ENCODE measurements around the gene SCIN. TPM values are rescaled to one million over a fixed set of nuclear protein-coding genes. Genes with fewer than 3 reads are reported as not detected.

The SCIN gene
- total RNA-seq, 1 experiment from 2014 or later = 0.22 TPM

- TF ChIP-seq RAD21 (IDR thresholded peaks at IDR 0.05; ENCODE audit: low read depth) = no peak
- TF ChIP-seq YY1 (IDR thresholded peaks at IDR 0.05; ENCODE audit: extremely low read depth, insufficient replicate concordance, low read depth, low read length) = peak; percentile 19
- TF ChIP-seq ATF3 (IDR thresholded peaks at IDR 0.05) = no peak
- TF ChIP-seq JUND (IDR thresholded peaks at IDR 0.05) = peak; percentile 88
- peak; percentile 58 for TF ChIP-seq SIN3A (IDR thresholded peaks at IDR 0.05; ENCODE audit: low read depth)
- TF ChIP-seq TCF7L2 (IDR thresholded peaks at IDR 0.05; ENCODE audit: borderline replicate concordance, extremely low read depth, insufficient read depth, insufficient read length) = peak; percentile 48
- peak; percentile 74; the same call in 1 of the 2 replicates for TF ChIP-seq CBX3 (IDR thresholded peaks at IDR 0.05; ENCODE audit: low read depth)
- peak; percentile 76 for TF ChIP-seq SP1 (IDR thresholded peaks at IDR 0.05; ENCODE audit: low read depth)
- TF ChIP-seq ZBTB33 (IDR thresholded peaks at IDR 0.05; ENCODE audit: extremely low read depth, insufficient replicate concordance, low read length) = no peak
- peak; percentile 74 for TF ChIP-seq SRF (IDR thresholded peaks at IDR 0.05; ENCODE audit: low read depth)
- TF ChIP-seq EGR1 (IDR thresholded peaks at IDR 0.05; ENCODE audit: low read depth) = 0 out of 2 replicates have a peak, but pooled peaks have one; percentile 16
- peak; percentile 91 for TF ChIP-seq FOSL1 (IDR thresholded peaks at IDR 0.05; ENCODE audit: low read depth)
- TF ChIP-seq EZH2phosphoT487 (IDR thresholded peaks at IDR 0.05; ENCODE audit: borderline replicate concordance) = no peak
- TF ChIP-seq ZNF274 (IDR thresholded peaks at IDR 0.05; ENCODE audit: low read depth, low read length) = no peak
- TF ChIP-seq CEBPB (IDR thresholded peaks at IDR 0.05; ENCODE audit: low read depth) = no peak
- no peak for TF ChIP-seq POLR2AphosphoS5 (IDR thresholded peaks at IDR 0.05; ENCODE audit: low read depth, low read length)
- TF ChIP-seq MAX (IDR thresholded peaks at IDR 0.05) = peak; percentile 68
- BruUV-seq (replicated peaks) = no TSS peak
- no peaks in the 10 kb centered on the region for H3K9me3 ChIP-seq (ENCODE audit: control insufficient read depth in 1 of 2, insufficient read depth in 1 of 2, low read depth in 1 of 2, low read length in 2 of 2)
- H3K4me1 ChIP-seq (ENCODE audit: control insufficient read depth in 1 of 2, insufficient read depth in 2 of 2, low read length in 2 of 2) = peaks cover 10 to 37% of the 10 kb centered on the region in 2 experiments
- peak; percentile 80 for DNase-seq (ENCODE audit: low read depth, low spot score)
- no peak overlapping the region for H3K4me3 ChIP-seq (replicated peaks in 1 of 2; ENCODE audit: low read depth in 1 of 2, low read length in 2 of 2)
- POLR2A ChIA-PET = interaction anchor here (1.2 kb wide), 1 partner anchor 39 kb away, joined by 3 read pairs; the partner anchor contains the start of gene ARL4A
- ATAC-seq = peak; percentile 90
- peak overlapping the region; percentile 55 for H3K4me2 ChIP-seq (ENCODE audit: low read length)
- CTCF ChIA-PET = interaction anchor here (0.8 to 1.2 kb wide), 2 partner anchors 9 to 39 kb away, joined by 5 read pairs; partner anchors contain the start of gene ARL4A
- no peaks in the 10 kb centered on the region for H3K79me2 ChIP-seq (ENCODE audit: insufficient read depth, low read length)
- H4K20me1 ChIP-seq (ENCODE audit: insufficient read depth) = no peaks in the 10 kb centered on the region
- peak overlapping the region; percentile 32; the same call in 1 of the 2 replicates for H3K9ac ChIP-seq (ENCODE audit: low read length)
- no peaks in the 10 kb centered on the region for H3K27me3 ChIP-seq (ENCODE audit: insufficient read depth, low read length)
- no peak overlapping the region; the same call in 1 of the 2 replicates for H3K27ac ChIP-seq (ENCODE audit: low read depth, low read length)
- H2AFZ ChIP-seq (ENCODE audit: low read depth, low read length, poor library complexity, severe bottlenecking) = peak overlapping the region; percentile 75
- H3K9me2 ChIP-seq (ENCODE audit: insufficient read depth) = no peaks in the 10 kb centered on the region
- intact Hi-C loops (cut with micrococcal nuclease) = no loop called here
- RAD21 ChIA-PET (ENCODE audit: low non-redundant PET in 1 of 2, low total read pairs in 2 of 2, uncharacterized antibody in 2 of 2, unreplicated experiment in 2 of 2) = interaction anchor here in 1 of 2 experiments (0.7 kb wide), 1 partner anchor 178 kb away, joined by 3 read pairs; no protein-coding TSS in a partner anchor
- no peaks in the 10 kb centered on the region for H3K36me3 ChIP-seq (ENCODE audit: control insufficient read depth in 1 of 2, insufficient read depth in 2 of 2, low read length in 2 of 2)
Measured at GRCh38 chr7:12647364-12648219, 77.1 kb downstream of the SCIN start.

Measured in HCT116 (cell line).